Hepatocyte (in vitro differentiated cells): ENCODE measurements around the gene TPGS1.

ENCODE experiments used
- CTCF ChIP-seq: fragments of 200-600 bp; sonication (generic); IDR thresholded peaks from 2 replicates; pipeline ENCODE4 v1.5.1; 2016; ENCODE audit warnings: antibody characterized with exemption, mild to moderate bottlenecking; ENCODE audit not compliant: poor library complexity
- EZH2 ChIP-seq: fragments of 200-600 bp; sonication (generic); IDR thresholded peaks from 2 replicates; pipeline ENCODE4 v1.6.1; 2016; ENCODE audit warnings: antibody characterized with exemption, mild to moderate bottlenecking, borderline replicate concordance

- TF ChIP-seq EZH2 (no peak), CTCF (no peak)
Observed at GRCh38 chr19:512547-513365, 5.5 kb downstream of the TPGS1 start.
